GM23248 (cell line): ENCODE results near the gene ANKRD30B. TPM values are rescaled to one million over a fixed set of nuclear protein-coding genes. Genes with fewer than 3 reads are reported as not detected.
"Not testable (repeated sequence)": the region's sequence is repeated elsewhere in the genome, so short reads cannot be mapped to it uniquely, and the experiment has no call there.

Experiments
- DNase-seq: peaks from one replicate; pipeline ENCODE4 v3.0.0-alpha.2; 2015
- H2AFZ ChIP-seq: fragments of 200-600 bp; sonication (generic); 2 replicates; pipeline ENCODE4 v1.6.1; 2016; ENCODE audit warnings: antibody characterized with exemption
- H3F3A ChIP-seq: fragments of 200-600 bp; sonication (generic); 2 replicates; pipeline ENCODE4 v1.6.1; 2016; ENCODE audit warnings: mild to moderate bottlenecking, antibody characterized with exemption, mixed run types; ENCODE audit not compliant: insufficient read depth
- H3K27ac ChIP-seq: fragments of 200-600 bp; sonication (generic); 2 replicates; pipeline ENCODE4 v1.5.1; 2016; ENCODE audit warnings: mild to moderate bottlenecking
- H3K27me3 ChIP-seq: fragments of 200-600 bp; sonication (generic); replicated peaks from 2 replicates; pipeline ENCODE4 v1.6.1; 2016; ENCODE audit warnings: mild to moderate bottlenecking; ENCODE audit not compliant: insufficient read depth
- H3K36me3 ChIP-seq: fragments of 200-600 bp; sonication (generic); 2 replicates; pipeline ENCODE4 v1.6.1; 2016; ENCODE audit warnings: low read depth, mild to moderate bottlenecking
- H3K4me1 ChIP-seq: fragments of 200-600 bp; sonication (generic); 2 replicates; pipeline ENCODE4 v1.6.1; 2016; ENCODE audit warnings: mild to moderate bottlenecking; ENCODE audit not compliant: insufficient read depth
- H3K4me2 ChIP-seq: fragments of 200-600 bp; sonication (generic); one replicate; pipeline ENCODE4 v1.6.1; 2016; ENCODE audit warnings: mild to moderate bottlenecking; ENCODE audit not compliant: unreplicated experiment
- H3K4me3 ChIP-seq: fragments of 200-600 bp; sonication (generic); 2 replicates; pipeline ENCODE4 v1.5.1; 2016; ENCODE audit warnings: mild to moderate bottlenecking
- H3K79me2 ChIP-seq: fragments of 200-600 bp; sonication (generic); 2 replicates; pipeline ENCODE4 v1.6.1; 2016; ENCODE audit warnings: mild to moderate bottlenecking; ENCODE audit not compliant: insufficient read depth
- H3K9ac ChIP-seq: fragments of 200-600 bp; sonication (generic); 2 replicates; pipeline ENCODE4 v1.6.1; 2016; ENCODE audit warnings: mild to moderate bottlenecking
- H3K9me2 ChIP-seq: fragments of 200-600 bp; sonication (generic); 2 replicates; pipeline ENCODE4 v1.6.1; 2016; ENCODE audit warnings: mixed run types, mild to moderate bottlenecking, moderate library complexity; ENCODE audit not compliant: insufficient read depth
- H3K9me3 ChIP-seq: fragments of 200-600 bp; sonication (generic); one replicate; pipeline ENCODE4 v1.6.1; 2017; ENCODE audit warnings: low read depth
- H4K20me1 ChIP-seq: fragments of 200-600 bp; sonication (generic); 2 replicates; pipeline ENCODE4 v1.6.0; 2016; ENCODE audit not compliant: insufficient read depth
- EZH2 ChIP-seq: fragments of 200-600 bp; sonication (generic); IDR thresholded peaks from 2 replicates; pipeline ENCODE4 v1.6.1; 2018; ENCODE audit warnings: antibody characterized with exemption, mild to moderate bottlenecking; ENCODE audit not compliant: insufficient read depth, poor library complexity, severe bottlenecking
- EZH2phosphoT487 ChIP-seq: fragments of 200-600 bp; sonication (generic); IDR thresholded peaks from 2 replicates; pipeline ENCODE4 v1.6.1; 2018; ENCODE audit warnings: antibody characterized with exemption, moderate library complexity, mild to moderate bottlenecking, low read depth; ENCODE audit not compliant: insufficient read depth
- WGBS, 2 experiments: methylation state at CpG; one replicate each; pipeline ENCODE4 v1.1.6; 2015 to 2017; ENCODE audit warnings: low lambda C conversion rate in 2 of 2, low coverage in 1 of 2; ENCODE audit errors: missing lambda C conversion rate in 2 of 2; 5-methylcytosine and 5-hydroxymethylcytosine counted together
- in situ Hi-C: fragments of 300-500 bp; cut with MboI; formaldehyde crosslinking; loops from 2 replicates; pipeline ENCODE4 v1.15.0; 2020
- microRNA-seq: library from miRNA; unstranded; fragments of <30 nt; microRNA quantifications from one replicate; pipeline ENCODE4, GENCODE V29; 2016; ENCODE audit warnings: borderline number of aligned reads
- polyA plus RNA-seq: library from polyadenylated mRNA; unstranded; fragments of >200 nt; fragmentation: Nextera tagmentation; extraction: Ambion mirVana; gene quantifications from 2 replicates; pipeline ENCODE4 v1.2.1, GENCODE V29; 2016
- small RNA-seq: library from RNA; depleted of rRNA; stranded (forward); fragments of <200 nt; gene quantifications from one replicate; pipeline ENCODE3, GENCODE V24; 2014; ENCODE audit warnings: low read depth, low replicate concordance
- total RNA-seq: library from RNA; depleted of rRNA; stranded (reverse); fragments of >200 nt; shearing (Covaris generic); gene quantifications from 2 replicates; pipeline ENCODE4 v1.2.3, GENCODE V29; 2014; rRNA removed

The ANKRD30B gene
- total and polyA plus RNA-seq, 2 experiments from 2014 or later, result not detected

DNA sequence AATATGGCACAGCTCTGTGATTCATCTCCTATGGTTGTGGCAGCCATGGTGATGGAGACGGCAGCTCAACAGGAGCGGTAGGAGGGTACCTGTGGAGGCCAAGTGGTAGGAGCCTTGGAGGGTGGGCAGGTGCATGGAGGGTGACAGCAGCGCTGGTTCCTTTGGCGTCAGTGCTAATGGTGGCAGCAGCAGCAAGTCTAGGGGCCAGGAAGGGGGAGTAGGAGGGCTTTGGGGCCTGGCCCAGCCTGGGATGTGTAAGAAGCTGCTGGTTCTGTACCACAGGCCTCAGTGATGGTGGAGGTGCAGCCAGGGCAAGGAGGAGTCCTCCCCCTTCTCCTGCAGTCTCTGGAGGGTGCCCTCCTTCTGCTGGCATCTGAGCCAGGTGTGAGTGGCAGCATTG, 120.0 kb downstream of the ANKRD30B start:
- in situ Hi-C loops, H4K20me1 ChIP-seq, H3K27ac ChIP-seq, H3F3A ChIP-seq, H3K27me3 ChIP-seq, H3K4me2 ChIP-seq, H3K4me1 ChIP-seq, H2AFZ ChIP-seq, DNase-seq, H3K9ac ChIP-seq, H3K9me3 ChIP-seq, H3K36me3 ChIP-seq, H3K9me2 ChIP-seq, H3K4me3 ChIP-seq, H3K79me2 ChIP-seq: not testable (repeated sequence)
- WGBS, 2 experiments, result 62 to 63% methylated on average over 4 of the region's 4 CpGs

DNA sequence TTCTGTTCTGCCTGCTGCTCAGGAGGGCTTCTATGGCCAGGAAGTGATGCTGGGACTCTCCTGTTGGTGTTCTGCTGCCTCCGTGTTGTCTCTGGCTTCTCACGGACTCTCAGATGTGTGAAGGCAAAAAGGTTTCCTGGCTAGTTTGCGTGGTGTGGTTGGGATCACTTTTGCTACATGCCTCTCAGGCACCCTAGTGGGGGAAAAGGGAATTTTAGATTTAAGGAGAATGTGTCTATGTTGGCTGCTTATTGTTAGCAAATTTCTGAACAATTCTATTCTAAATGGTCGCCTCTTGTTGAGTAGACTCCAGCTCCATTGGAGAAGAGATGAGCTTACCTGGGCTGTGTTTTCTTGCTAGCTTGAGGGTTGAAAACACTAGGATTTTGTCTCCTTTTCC, 120.9 kb downstream of the ANKRD30B start:
- H3K4me1 ChIP-seq, in situ Hi-C loops, H2AFZ ChIP-seq, H3K4me2 ChIP-seq, H3K9ac ChIP-seq, H3K27ac ChIP-seq, H4K20me1 ChIP-seq, DNase-seq, H3F3A ChIP-seq, H3K9me3 ChIP-seq, H3K9me2 ChIP-seq, H3K4me3 ChIP-seq, H3K27me3 ChIP-seq, H3K79me2 ChIP-seq, H3K36me3 ChIP-seq: not testable (repeated sequence)
- WGBS, 2 experiments, result 46 to 62% methylated on average over 4 of the region's 4 CpGs

DNA sequence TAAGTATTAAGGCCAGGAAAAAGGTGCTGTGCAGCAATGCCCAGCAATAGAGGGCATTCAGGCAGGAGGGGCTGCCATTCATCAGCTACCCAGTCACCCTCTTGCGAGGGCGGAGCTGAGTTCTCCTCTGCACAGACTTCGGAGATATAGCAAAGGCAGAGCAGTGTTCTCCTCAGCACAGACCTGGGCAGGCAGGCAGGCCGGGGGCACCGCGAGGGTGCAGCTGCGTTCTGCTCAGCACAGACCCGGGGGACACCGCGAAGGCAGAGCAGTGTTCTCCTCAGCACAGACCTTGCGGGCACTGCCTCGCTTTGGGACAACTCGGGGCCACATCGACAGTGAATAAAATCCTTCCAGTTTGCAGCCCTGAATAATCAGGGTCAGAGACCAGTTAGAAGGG, 130.9 kb downstream of the ANKRD30B start:
- DNase-seq, in situ Hi-C loops, H3K9ac ChIP-seq, H3K27ac ChIP-seq, H3F3A ChIP-seq, H3K4me1 ChIP-seq, H4K20me1 ChIP-seq, H3K9me2 ChIP-seq, H3K79me2 ChIP-seq, H2AFZ ChIP-seq, H3K4me3 ChIP-seq, H3K9me3 ChIP-seq, H3K4me2 ChIP-seq, H3K27me3 ChIP-seq, H3K36me3 ChIP-seq: not testable (repeated sequence)
- 71 to 77% methylated on average over 11 of the region's 14 CpGs for WGBS, 2 experiments

DNA sequence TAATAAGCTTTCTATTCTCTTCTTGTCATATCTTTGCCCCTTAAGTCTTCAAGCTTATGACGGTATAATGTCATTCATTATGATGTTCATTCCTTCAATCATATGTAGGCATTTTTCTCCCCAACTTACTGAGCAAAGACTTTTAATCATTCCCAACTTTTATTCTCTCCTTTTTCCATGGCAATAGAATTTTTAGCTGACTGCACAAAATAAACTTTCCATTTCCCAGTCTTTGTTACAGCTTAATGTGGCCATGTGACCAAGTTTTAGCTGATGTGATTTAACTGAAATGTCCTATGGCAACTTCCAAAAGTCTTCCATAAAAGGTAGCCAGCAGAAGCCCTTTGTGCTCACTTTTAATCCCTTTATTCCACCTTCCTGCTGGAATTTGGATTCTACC, 152.5 kb downstream of the ANKRD30B start:
- Histone ChIP-seq H3K79me2 (no peaks in the 10 kb centered on the region), H3K27ac (no peak overlapping the region), H3K9me3 (no peaks in the 10 kb centered on the region), H3K9ac (no peak overlapping the region), H3K36me3 (no peaks in the 10 kb centered on the region), H3K27me3 (no peaks in the 10 kb centered on the region), H3K9me2 (no peaks in the 10 kb centered on the region), H3K4me3 (no peak overlapping the region), H3F3A (no peaks in the 10 kb centered on the region), H2AFZ (no peak overlapping the region), H4K20me1 (no peaks in the 10 kb centered on the region), H3K4me2 (no peak overlapping the region), H3K4me1 (no peaks in the 10 kb centered on the region)
- WGBS, 2 experiments, result 30 to 42% methylated on average over 1 of the region's 1 CpG
- DNase-seq, result no peak
- in situ Hi-C loops, result loop anchor here (10.0 kb wide), 1 partner anchor 64 kb away; no protein-coding TSS in a partner anchor
- no peak for TF ChIP-seq EZH2
- no peak for TF ChIP-seq EZH2phosphoT487

Small RNAs within 50 kb of the gene (microRNA-seq; reads per million reads assigned to microRNA genes)
- not detected for gene MIR3156-2

Small RNAs within 50 kb of the gene (small RNA-seq; reads per million reads assigned to genes)
- gene MIR3156-2 (not detected), gene RNU6-1210P (not detected)

Other genes starting within 250 kb of the ANKRD30B start
- gene POTEC, start 204.6 kb upstream of the ANKRD30B start, total RNA-seq, result not detected in 2 replicates
- not detected in 2 replicates for gene POTEC, start 204.6 kb upstream of the ANKRD30B start, polyA plus RNA-seq